HEK293 (cell line): ENCODE data around the gene ABCB9.

Source experiments
- CTCF ChIA-PET: fragments of 350-600 bp; formaldehyde crosslinking; extraction: SDS; loops from one replicate; lab custom pipeline; 2021; ENCODE audit warnings: antibody characterized with exemption; lab: Yijun Ruan, JAX
- POLR2A ChIA-PET: fragments of 300-600 bp; formaldehyde crosslinking; extraction: SDS; loops from one replicate; lab custom pipeline; 2020; ENCODE audit warnings: antibody characterized with exemption, inconsistent platforms; lab: Yijun Ruan, JAX
- H3K27ac ChIP-seq: fragments of 200-500 bp; sonication (Bioruptor generic); 2 replicates; pipeline ENCODE4 v1.5.1; 2014; ENCODE audit warnings: low read depth, low read length, control low read depth, inconsistent platforms; ENCODE audit errors: extremely low read depth
- H3K36me3 ChIP-seq, 2 experiments: fragments of 200-500 bp in 1 of 2; sonication (Bioruptor generic) in 1 of 2; 1 replicate in 1 of 2; 2 replicates in 1 of 2; pipeline ENCODE4 v1.5.1; 2014 to 2017; ENCODE audit warnings: inconsistent platforms in 2 of 2, low read length in 2 of 2; ENCODE audit not compliant: control insufficient read depth in 2 of 2, insufficient read depth in 1 of 2
- H3K4me1 ChIP-seq: fragments of 200-500 bp; sonication (Bioruptor generic); 2 replicates; pipeline ENCODE4 v1.5.1; 2014; ENCODE audit warnings: mild to moderate bottlenecking, low read length, inconsistent platforms; ENCODE audit not compliant: control insufficient read depth, insufficient read depth
- H3K4me3 ChIP-seq: 2 replicates; pipeline ENCODE4 v1.5.1; 2011; ENCODE audit warnings: low read depth, mild to moderate bottlenecking, control low read depth, low read length, moderate library complexity
- H3K9me3 ChIP-seq: fragments of 200-500 bp; sonication (Bioruptor generic); 2 replicates; pipeline ENCODE4 v1.5.1; 2014; ENCODE audit warnings: low read depth, low read length, inconsistent platforms; ENCODE audit not compliant: control insufficient read depth, insufficient read depth
- KLF17 ChIP-seq: fragments of 450-650 bp; formaldehyde crosslinking; IDR thresholded peaks from 2 replicates; pipeline ENCODE4 v1.5.1; 2016; ENCODE audit warnings: missing biosample characterization, missing genetic modification characterization
- KLF8 ChIP-seq: fragments of 450-650 bp; formaldehyde crosslinking; IDR thresholded peaks from 2 replicates; pipeline ENCODE4 v1.5.1; 2016; ENCODE audit warnings: missing biosample characterization, missing genetic modification characterization
- TCF7L2 ChIP-seq: IDR thresholded peaks from 2 replicates; pipeline ENCODE4 v1.6.1; 2011; ENCODE audit warnings: low read depth, mild to moderate bottlenecking, inconsistent platforms, low read length, moderate library complexity, borderline replicate concordance
- ZBTB26 ChIP-seq: fragments of 450-650 bp; formaldehyde crosslinking; optimal IDR thresholded peaks from 2 replicates; pipeline ENCODE3; 2016; ENCODE audit warnings: missing biosample characterization, mild to moderate bottlenecking, missing genetic modification characterization
- ZBTB8A ChIP-seq: fragments of 450-650 bp; formaldehyde crosslinking; IDR thresholded peaks from 2 replicates; pipeline ENCODE4 v1.5.1; 2016; ENCODE audit warnings: missing biosample characterization, missing genetic modification characterization
- ZFP37 ChIP-seq: fragments of 450-650 bp; formaldehyde crosslinking; IDR thresholded peaks from 2 replicates; pipeline ENCODE4 v1.5.1; 2016; ENCODE audit warnings: missing biosample characterization, missing genetic modification characterization
- ZNF112 ChIP-seq: fragments of 450-650 bp; formaldehyde crosslinking; IDR thresholded peaks from 2 replicates; pipeline ENCODE4 v1.5.0; 2017; ENCODE audit warnings: missing biosample characterization, missing genetic modification characterization
- ZNF121 ChIP-seq: fragments of 450-650 bp; formaldehyde crosslinking; IDR thresholded peaks from 2 replicates; pipeline ENCODE4 v1.5.1; 2016; ENCODE audit warnings: missing biosample characterization, missing genetic modification characterization
- ZNF16 ChIP-seq: fragments of 450-650 bp; formaldehyde crosslinking; IDR thresholded peaks from 2 replicates; pipeline ENCODE4 v1.5.1; 2016; ENCODE audit warnings: low read depth, missing biosample characterization, missing genetic modification characterization
- ZNF223 ChIP-seq: fragments of 450-650 bp; formaldehyde crosslinking; IDR thresholded peaks from 2 replicates; pipeline ENCODE4 v1.5.1; 2016; ENCODE audit warnings: missing biosample characterization, missing genetic modification characterization
- ZNF423 ChIP-seq: fragments of 450-650 bp; formaldehyde crosslinking; IDR thresholded peaks from 2 replicates; pipeline ENCODE4 v1.5.1; 2016; ENCODE audit warnings: missing biosample characterization, missing genetic modification characterization
- ZNF426 ChIP-seq: fragments of 450-650 bp; formaldehyde crosslinking; IDR thresholded peaks from 2 replicates; pipeline ENCODE4 v1.5.1; 2017; ENCODE audit warnings: missing biosample characterization, missing genetic modification characterization, mild to moderate bottlenecking, inconsistent platforms, moderate library complexity
- ZNF449 ChIP-seq: fragments of 450-650 bp; formaldehyde crosslinking; IDR thresholded peaks from 2 replicates; pipeline ENCODE4 v1.5.1; 2017; ENCODE audit warnings: missing biosample characterization, mild to moderate bottlenecking, missing genetic modification characterization, moderate library complexity
- ZNF571 ChIP-seq: fragments of 450-650 bp; formaldehyde crosslinking; IDR thresholded peaks from 2 replicates; pipeline ENCODE4 v1.5.0; 2017; ENCODE audit warnings: missing biosample characterization, missing genetic modification characterization
- ZNF585B ChIP-seq: fragments of 450-650 bp; formaldehyde crosslinking; IDR thresholded peaks from 2 replicates; pipeline ENCODE4 v1.5.1; 2016; ENCODE audit warnings: missing biosample characterization, missing genetic modification characterization
- ZNF610 ChIP-seq: fragments of 450-650 bp; formaldehyde crosslinking; IDR thresholded peaks from 2 replicates; pipeline ENCODE4 v1.5.1; 2016; ENCODE audit warnings: missing biosample characterization, missing genetic modification characterization, borderline replicate concordance
- ZNF621 ChIP-seq: fragments of 450-650 bp; formaldehyde crosslinking; IDR thresholded peaks from 2 replicates; pipeline ENCODE4 v1.5.1; 2017; ENCODE audit warnings: missing biosample characterization, missing genetic modification characterization
- ZNF645 ChIP-seq: fragments of 450-650 bp; formaldehyde crosslinking; IDR thresholded peaks from 2 replicates; pipeline ENCODE4; 2016; ENCODE audit warnings: missing biosample characterization, missing genetic modification characterization
- ZNF658 ChIP-seq: fragments of 450-650 bp; formaldehyde crosslinking; IDR thresholded peaks from 2 replicates; pipeline ENCODE4; 2016; ENCODE audit warnings: missing biosample characterization, missing genetic modification characterization
- ZNF670 ChIP-seq: fragments of 450-650 bp; formaldehyde crosslinking; IDR thresholded peaks from 2 replicates; pipeline ENCODE4 v1.5.1; 2016; ENCODE audit warnings: missing biosample characterization, missing genetic modification characterization, low read depth
- ZNF677 ChIP-seq: fragments of 450-650 bp; IDR thresholded peaks from 2 replicates; pipeline ENCODE4 v1.5.0; 2018; ENCODE audit warnings: missing biosample characterization, mild to moderate bottlenecking, missing genetic modification characterization, moderate library complexity
- ZNF747 ChIP-seq: fragments of 450-650 bp; formaldehyde crosslinking; IDR thresholded peaks from 2 replicates; pipeline ENCODE4 v1.5.1; 2016; ENCODE audit warnings: missing biosample characterization, missing genetic modification characterization
- ZNF791 ChIP-seq: fragments of 450-650 bp; formaldehyde crosslinking; IDR thresholded peaks from 2 replicates; pipeline ENCODE4 v1.5.1; 2016; ENCODE audit warnings: missing biosample characterization, missing genetic modification characterization
- ZNF792 ChIP-seq: fragments of 450-650 bp; formaldehyde crosslinking; IDR thresholded peaks from 2 replicates; pipeline ENCODE4 v1.5.1; 2016; ENCODE audit warnings: missing biosample characterization, missing genetic modification characterization
- ZSCAN23 ChIP-seq: fragments of 450-650 bp; formaldehyde crosslinking; IDR thresholded peaks from 2 replicates; pipeline ENCODE4 v1.5.1; 2016; ENCODE audit warnings: missing biosample characterization, missing genetic modification characterization
- TF ChIP-seq, protein P1 (sequence below): fragments of 450-650 bp; formaldehyde crosslinking; IDR thresholded peaks from 2 replicates; pipeline ENCODE4 v1.5.1; 2016; ENCODE audit warnings: missing biosample characterization, missing genetic modification characterization
- TF ChIP-seq, protein P2 (sequence below): fragments of 450-650 bp; formaldehyde crosslinking; IDR thresholded peaks from 2 replicates; pipeline ENCODE4 v1.5.1; 2016; ENCODE audit warnings: missing biosample characterization, missing genetic modification characterization

Gene ABCB9

DNA sequence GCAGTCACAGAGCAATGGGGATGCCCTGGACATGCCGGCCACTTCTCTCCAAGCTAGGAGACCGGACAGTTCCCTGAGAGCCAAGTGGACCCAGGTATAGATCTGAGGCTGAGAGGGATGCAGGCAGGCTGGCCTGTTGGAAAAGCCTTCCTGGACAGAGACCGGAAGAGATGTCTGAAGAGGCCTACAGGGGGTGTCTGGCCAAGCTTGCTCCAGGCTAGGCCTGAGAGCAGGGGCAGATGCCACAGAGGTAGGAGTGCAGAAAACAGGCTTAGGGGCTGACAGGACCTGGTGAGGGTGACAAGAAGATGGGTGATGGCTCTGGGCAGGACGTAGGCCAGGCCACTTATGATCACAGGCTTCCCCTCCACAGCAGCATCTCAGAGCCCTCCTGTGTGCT, 44.4 kb upstream of the ABCB9 start:
- CTCF ChIA-PET = no interaction called here
- Histone ChIP-seq H3K27ac (no peak overlapping the region), H3K4me1 (no peaks in the 10 kb centered on the region), H3K9me3 (no peaks in the 10 kb centered on the region), H3K36me3 (no peaks in the 10 kb centered on the region), H3K4me3 (no peak overlapping the region)
- POLR2A ChIA-PET = no interaction called here
- TF ChIP-seq ZSCAN23 (tag by site-specific recombination) (no peak), ZNF677 (tag by site-specific recombination) (no peak), ZNF747 (no peak), ZNF423 (tag by site-specific recombination) (no peak), ZNF449 (tag by site-specific recombination) (no peak), ZNF223 (tag by site-specific recombination) (no peak), ZNF112 (tag by site-specific recombination) (no peak), ZNF791 (tag by site-specific recombination) (no peak), ZNF426 (tag by site-specific recombination) (no peak), KLF8 (no peak), ZFP37 (no peak)
- TF ChIP-seq, all 188 proteins: peak for 0

DNA sequence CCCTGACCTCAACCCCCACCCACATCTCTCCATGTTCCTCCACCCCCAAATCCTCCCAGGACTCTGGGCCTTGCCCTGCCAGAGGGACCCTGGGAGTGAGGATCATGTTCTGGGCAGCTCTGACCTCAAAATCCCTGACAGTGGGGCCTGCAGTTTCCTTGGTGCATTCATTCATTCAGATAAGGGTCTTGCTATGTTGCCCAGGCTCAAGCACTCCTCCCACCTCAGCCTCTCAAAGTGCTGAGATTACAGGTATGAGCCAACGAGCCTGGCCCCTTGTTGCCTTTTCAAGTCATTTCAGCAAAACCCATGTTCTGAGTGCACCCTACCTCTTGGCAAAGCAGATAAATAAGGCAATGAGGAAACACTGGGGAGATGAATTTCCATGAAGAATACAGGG, 43.8 kb upstream of the ABCB9 start:
- no peaks in the 10 kb centered on the region for H3K36me3 ChIP-seq
- H3K27ac ChIP-seq = no peak overlapping the region
- no peak overlapping the region for H3K4me3 ChIP-seq
- no peaks in the 10 kb centered on the region for H3K4me1 ChIP-seq
- H3K9me3 ChIP-seq = no peaks in the 10 kb centered on the region
- ChIA-PET CTCF (no interaction called here), POLR2A (no interaction called here)
- TF ChIP-seq ZNF610 (tag by site-specific recombination) = no peak
- peak; percentile 91 for TF ChIP-seq ZNF121 (tag by site-specific recombination)
- no peak for TF ChIP-seq ZNF670
- no peak for TF ChIP-seq ZBTB26 (tag by site-specific recombination)
- no peak for TF ChIP-seq ZNF658

DNA sequence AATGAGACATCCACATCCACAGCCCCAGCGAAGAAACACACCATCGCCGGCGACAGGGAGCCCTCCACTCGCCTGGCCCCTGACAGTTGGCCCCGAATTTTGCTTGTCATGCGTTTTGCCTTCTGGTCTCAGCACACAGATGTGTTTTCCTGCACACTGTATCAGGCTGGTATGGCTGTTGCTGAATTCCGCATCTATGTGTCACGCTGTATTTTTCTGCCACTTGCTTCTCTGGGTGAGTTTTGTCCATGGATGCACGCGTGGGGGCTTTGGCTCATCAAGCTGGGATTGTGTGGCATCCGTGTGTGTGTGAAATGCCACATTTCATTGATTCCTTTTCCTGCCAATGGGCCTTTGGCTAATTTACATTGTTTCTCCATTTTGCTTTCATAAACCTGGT, 40.7 kb upstream of the ABCB9 start:
- H3K9me3 ChIP-seq = no peaks in the 10 kb centered on the region
- H3K4me3 ChIP-seq = no peak overlapping the region
- no peak overlapping the region for H3K27ac ChIP-seq
- POLR2A ChIA-PET = no interaction called here
- H3K4me1 ChIP-seq = no peaks in the 10 kb centered on the region
- CTCF ChIA-PET = no interaction called here
- no peaks in the 10 kb centered on the region for H3K36me3 ChIP-seq
- no peak for TF ChIP-seq KLF17 (tag by site-specific recombination)
- no peak for TF ChIP-seq ZNF610 (tag by site-specific recombination)
- TF ChIP-seq ZNF791 (tag by site-specific recombination) = no peak
- no peak for TF ChIP-seq ZNF16 (tag by site-specific recombination)
- TF ChIP-seq ZNF645 (tag by site-specific recombination) = no peak
- TF ChIP-seq, protein P1, sequence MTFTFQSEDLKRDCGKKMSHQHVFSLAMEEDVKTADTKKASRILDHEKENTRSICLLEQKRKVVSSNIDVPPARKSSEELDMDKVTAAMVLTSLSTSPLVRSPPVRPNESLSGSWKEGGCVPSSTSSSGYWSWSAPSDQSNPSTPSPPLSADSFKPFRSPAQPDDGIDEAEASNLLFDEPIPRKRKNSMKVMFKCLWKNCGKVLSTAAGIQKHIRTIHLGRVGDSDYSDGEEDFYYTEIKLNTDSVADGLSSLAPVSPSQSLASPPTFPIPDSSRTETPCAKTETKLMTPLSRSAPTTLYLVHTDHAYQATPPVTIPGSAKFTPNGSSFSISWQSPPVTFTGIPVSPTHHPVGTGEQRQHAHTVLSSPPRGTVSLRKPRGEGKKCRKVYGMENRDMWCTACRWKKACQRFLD (tag by site-specific recombination) = no peak
- no peak for TF ChIP-seq ZBTB8A (tag by site-specific recombination)
- TF ChIP-seq ZNF621 (tag by site-specific recombination) = no peak
- TF ChIP-seq ZNF792 (tag by site-specific recombination) = no peak
- no peak for TF ChIP-seq ZNF571
- TF ChIP-seq, protein P2, sequence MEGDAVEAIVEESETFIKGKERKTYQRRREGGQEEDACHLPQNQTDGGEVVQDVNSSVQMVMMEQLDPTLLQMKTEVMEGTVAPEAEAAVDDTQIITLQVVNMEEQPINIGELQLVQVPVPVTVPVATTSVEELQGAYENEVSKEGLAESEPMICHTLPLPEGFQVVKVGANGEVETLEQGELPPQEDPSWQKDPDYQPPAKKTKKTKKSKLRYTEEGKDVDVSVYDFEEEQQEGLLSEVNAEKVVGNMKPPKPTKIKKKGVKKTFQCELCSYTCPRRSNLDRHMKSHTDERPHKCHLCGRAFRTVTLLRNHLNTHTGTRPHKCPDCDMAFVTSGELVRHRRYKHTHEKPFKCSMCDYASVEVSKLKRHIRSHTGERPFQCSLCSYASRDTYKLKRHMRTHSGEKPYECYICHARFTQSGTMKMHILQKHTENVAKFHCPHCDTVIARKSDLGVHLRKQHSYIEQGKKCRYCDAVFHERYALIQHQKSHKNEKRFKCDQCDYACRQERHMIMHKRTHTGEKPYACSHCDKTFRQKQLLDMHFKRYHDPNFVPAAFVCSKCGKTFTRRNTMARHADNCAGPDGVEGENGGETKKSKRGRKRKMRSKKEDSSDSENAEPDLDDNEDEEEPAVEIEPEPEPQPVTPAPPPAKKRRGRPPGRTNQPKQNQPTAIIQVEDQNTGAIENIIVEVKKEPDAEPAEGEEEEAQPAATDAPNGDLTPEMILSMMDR = no peak
- TF ChIP-seq ZNF585B (tag by site-specific recombination) = no peak
- TF ChIP-seq ZNF121 (tag by site-specific recombination) = no peak
- TF ChIP-seq TCF7L2 = no peak
